ENCODE results near the gene KNG1. TPM values are rescaled to one million over a fixed set of nuclear protein-coding genes. Genes with fewer than 3 reads are reported as not detected.
A peak's percentile ranks its signal among the peaks of the same experiment; 100 is the strongest.

The KNG1 gene
- total and polyA plus RNA-seq, 8 donors, result 0.09 to 0.51 (median 0.14) TPM; not detected in 5

DNA sequence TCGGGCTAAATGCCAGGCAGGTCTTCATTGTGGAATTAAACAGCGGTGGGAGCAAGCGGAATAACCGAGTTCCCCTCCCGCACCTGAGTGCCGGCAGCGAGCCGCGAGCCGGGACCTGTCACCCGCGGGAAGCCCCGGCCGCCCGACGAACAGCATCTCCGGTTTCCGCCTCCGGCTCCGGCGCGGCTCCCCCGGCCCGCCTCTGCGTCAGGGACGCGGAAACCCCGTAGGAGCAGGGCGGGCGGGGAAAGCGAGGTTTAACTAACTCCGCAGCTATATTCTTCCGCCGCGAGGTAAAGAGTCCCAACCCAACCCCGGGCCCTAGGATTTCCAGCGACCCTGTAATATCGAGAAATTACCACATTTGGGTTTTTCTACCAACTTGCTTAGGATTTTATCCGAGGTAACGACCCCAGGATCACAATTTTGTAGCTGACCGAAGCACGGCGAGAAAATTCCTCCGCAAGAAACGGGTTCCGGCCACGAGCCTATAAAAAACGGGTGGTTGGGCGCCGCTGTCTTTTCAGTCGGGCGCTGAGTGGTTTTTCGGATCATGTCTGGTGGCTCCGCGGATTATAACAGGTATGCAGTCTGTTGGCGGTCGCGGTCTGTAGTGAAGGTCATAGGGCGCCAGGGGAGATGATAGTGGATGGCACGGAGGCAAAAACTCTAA lies 66.0 kb downstream of the KNG1 start, which contains the start of gene EIF4A2:
Gene EIF4A2 (plus strand): TSS at position 520 of the 673 bp plus-strand sequence. CDS start 34 bp downstream, at position 554.
- Histone ChIP-seq H3K36me3 (peaks cover 8 to 35% (median 33%) of the 10 kb centered on the region in 3 donors), H3K9me3 (no peaks in the 10 kb centered on the region), H3K27me3 (no peaks in the 10 kb centered on the region), H3K4me3 (peak within 1 kb of the TSS; percentile 80 to 91 (median 86)), H3K27ac (peak within 1 kb of the TSS; percentile 96 to 99 (median 98)), H3K4me1 (peaks cover 23 to 27% (median 26%) of the 10 kb centered on the region in 3 donors)
- TF ChIP-seq, protein P1, sequence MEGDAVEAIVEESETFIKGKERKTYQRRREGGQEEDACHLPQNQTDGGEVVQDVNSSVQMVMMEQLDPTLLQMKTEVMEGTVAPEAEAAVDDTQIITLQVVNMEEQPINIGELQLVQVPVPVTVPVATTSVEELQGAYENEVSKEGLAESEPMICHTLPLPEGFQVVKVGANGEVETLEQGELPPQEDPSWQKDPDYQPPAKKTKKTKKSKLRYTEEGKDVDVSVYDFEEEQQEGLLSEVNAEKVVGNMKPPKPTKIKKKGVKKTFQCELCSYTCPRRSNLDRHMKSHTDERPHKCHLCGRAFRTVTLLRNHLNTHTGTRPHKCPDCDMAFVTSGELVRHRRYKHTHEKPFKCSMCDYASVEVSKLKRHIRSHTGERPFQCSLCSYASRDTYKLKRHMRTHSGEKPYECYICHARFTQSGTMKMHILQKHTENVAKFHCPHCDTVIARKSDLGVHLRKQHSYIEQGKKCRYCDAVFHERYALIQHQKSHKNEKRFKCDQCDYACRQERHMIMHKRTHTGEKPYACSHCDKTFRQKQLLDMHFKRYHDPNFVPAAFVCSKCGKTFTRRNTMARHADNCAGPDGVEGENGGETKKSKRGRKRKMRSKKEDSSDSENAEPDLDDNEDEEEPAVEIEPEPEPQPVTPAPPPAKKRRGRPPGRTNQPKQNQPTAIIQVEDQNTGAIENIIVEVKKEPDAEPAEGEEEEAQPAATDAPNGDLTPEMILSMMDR (IDR thresholded peaks at IDR 0.05), result no peak
- ATAC-seq (peak; percentile 85 to 93 (median 88)), FAIRE-seq (no peak), DNase-seq (peak; percentile 86 to 95 (median 90))
- 0% methylated on average over 59 to 60 of the region's 60 CpGs for WGBS, 2 donors
- intact Hi-C loops (cut with DNase I), result no loop called here

DNA sequence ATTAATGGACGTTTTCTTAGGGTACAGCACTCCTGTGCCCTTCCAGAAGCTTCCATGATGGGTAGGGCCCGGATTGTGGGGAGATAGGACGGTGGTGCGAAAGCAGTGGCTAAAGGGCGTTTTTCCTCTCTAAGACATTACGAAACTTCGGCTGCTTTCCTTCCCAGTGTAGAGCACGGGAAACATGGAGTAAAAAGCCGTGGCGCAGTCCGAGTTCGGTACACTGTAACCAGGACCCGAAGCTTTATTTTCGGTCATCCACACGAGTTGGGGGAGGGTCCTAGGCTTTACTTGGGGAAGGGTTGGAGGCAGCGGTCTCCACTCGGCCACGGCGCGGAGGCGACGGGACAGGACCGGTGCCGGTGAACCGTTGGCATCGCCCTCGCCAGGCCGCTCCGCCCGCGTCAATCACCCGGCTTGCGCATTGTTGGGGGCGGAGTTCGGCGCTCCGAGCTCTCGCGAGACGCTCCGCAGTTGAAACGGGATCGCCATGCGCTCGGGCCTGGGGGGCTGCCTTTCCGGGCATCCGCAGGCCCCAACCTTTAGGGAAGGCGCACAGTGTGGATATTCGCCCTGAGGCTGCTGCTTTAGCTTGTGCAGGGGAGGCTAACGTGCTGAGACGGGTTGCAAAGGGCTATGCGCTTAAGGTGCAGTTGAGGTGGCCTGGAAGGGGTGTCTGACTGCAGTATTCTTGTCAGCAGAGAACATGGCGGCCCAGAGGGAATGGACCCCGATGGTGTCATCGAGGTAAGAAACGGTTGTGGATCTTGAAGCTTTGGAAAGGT lies 66.8 kb downstream of the KNG1 start:
- FAIRE-seq, result no peak
- peak; percentile 85 to 95 (median 88) for DNase-seq
- H3K27ac ChIP-seq, result peak overlapping the region; percentile 96 to 99 (median 98)
- peaks cover 9 to 43% (median 37%) of the 10 kb centered on the region in 3 donors for H3K36me3 ChIP-seq
- H3K27me3 ChIP-seq, result no peaks in the 10 kb centered on the region
- 0% methylated on average over 56 of the region's 56 CpGs for WGBS, 2 donors
- TF ChIP-seq, protein P1 (IDR thresholded peaks at IDR 0.05), result no peak
- peaks cover 28 to 30% (median 28%) of the 10 kb centered on the region in 3 donors for H3K4me1 ChIP-seq
- H3K4me3 ChIP-seq, result peak overlapping the region; percentile 80 to 91 (median 86)
- intact Hi-C loops (cut with DNase I), result no loop called here
- ATAC-seq, result peak; percentile 85 to 93 (median 86)
- H3K9me3 ChIP-seq, result no peaks in the 10 kb centered on the region

DNA sequence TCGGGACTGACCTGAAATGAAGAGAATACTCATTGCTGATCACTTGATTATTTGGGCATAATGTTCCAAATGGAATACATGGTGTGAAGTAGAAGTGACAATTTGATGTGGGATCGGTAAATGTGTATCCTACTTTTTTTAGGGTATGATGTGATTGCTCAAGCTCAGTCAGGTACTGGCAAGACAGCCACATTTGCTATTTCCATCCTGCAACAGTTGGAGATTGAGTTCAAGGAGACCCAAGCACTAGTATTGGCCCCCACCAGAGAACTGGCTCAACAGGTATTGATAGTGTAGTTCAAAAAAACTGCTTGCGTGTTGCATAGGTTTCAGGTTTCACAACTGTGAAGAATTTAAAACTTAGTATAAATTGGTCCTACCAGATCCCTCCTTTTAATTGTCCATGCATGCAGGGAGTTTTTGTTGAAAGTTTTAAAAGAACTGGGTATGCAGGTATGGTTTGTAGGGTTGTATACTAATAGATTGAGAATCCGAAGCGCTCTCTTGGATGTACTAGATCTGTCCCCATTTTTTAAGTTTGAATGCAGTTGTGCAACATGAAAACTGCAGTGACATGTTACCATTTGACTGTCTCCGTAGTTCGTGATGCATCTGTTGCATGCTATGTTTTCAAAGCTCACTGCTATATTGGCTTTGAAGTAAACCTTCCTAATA lies 67.8 kb downstream of the KNG1 start:
- Histone ChIP-seq H3K9me3 (no peaks in the 10 kb centered on the region), H3K36me3 (peaks cover 9 to 53% (median 37%) of the 10 kb centered on the region in 3 donors), H3K4me1 (peaks cover 28 to 30% (median 28%) of the 10 kb centered on the region in 3 donors), H3K4me3 (peak overlapping the region; percentile 80 to 91 (median 86)), H3K27me3 (no peaks in the 10 kb centered on the region), H3K27ac (peak overlapping the region in 2 of 4 donors; percentile 98 to 99)
- FAIRE-seq (no peak), DNase-seq (no peak), ATAC-seq (no peak)
- TF ChIP-seq, protein P1 (IDR thresholded peaks at IDR 0.05), result no peak
- intact Hi-C loops (cut with DNase I), result no loop called here
- WGBS, 2 donors, result 4 to 5% methylated on average over 7 of the region's 7 CpGs

DNA sequence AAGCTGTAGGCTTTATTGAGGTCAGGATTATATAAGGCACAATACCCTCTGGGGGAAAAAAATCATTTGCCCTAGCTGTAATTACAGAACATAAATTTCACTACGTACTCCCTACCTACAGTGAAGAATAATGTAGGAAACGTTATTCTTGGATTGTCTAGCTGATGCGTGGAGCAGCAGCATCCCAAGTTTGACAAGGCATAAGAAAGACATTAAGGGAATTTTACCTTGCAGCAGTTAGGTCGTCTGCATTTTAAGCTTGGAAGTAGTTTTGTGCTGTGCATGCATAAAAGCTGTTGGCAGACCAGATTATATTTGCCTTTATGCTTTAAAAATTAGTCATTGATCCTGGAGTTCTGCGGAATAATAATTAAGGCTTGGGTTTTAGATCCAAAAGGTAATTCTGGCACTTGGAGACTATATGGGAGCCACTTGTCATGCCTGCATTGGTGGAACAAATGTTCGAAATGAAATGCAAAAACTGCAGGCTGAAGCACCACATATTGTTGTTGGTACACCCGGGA lies 68.4 kb downstream of the KNG1 start:
- FAIRE-seq, result no peak

More for the DNA sequence above, 68.4 kb downstream of the KNG1 start:
- no peak for DNase-seq
- Histone ChIP-seq H3K4me3 (peak overlapping the region; percentile 80 to 91 (median 86)), H3K9me3 (no peaks in the 10 kb centered on the region), H3K27ac (no peak overlapping the region), H3K36me3 (peaks cover 9 to 56% (median 37%) of the 10 kb centered on the region in 3 donors), H3K4me1 (peaks cover 28 to 30% (median 28%) of the 10 kb centered on the region in 3 donors), H3K27me3 (no peaks in the 10 kb centered on the region)
- ATAC-seq, result no peak
- TF ChIP-seq, protein P1 (IDR thresholded peaks at IDR 0.05), result no peak
- 6 to 8% methylated on average over 7 of the region's 7 CpGs for WGBS, 2 donors
- intact Hi-C loops (cut with DNase I), result no loop called here
